Measurements from ENCODE around the gene CCSAP. TPM values are rescaled to one million over a fixed set of nuclear protein-coding genes. Genes with fewer than 3 reads are reported as not detected.
A peak's percentile ranks its signal among the peaks of the same experiment; 100 is the strongest.

The CCSAP gene
- total RNA-seq, 1 experiment from 2014 or later = 9.5 TPM

DNA sequence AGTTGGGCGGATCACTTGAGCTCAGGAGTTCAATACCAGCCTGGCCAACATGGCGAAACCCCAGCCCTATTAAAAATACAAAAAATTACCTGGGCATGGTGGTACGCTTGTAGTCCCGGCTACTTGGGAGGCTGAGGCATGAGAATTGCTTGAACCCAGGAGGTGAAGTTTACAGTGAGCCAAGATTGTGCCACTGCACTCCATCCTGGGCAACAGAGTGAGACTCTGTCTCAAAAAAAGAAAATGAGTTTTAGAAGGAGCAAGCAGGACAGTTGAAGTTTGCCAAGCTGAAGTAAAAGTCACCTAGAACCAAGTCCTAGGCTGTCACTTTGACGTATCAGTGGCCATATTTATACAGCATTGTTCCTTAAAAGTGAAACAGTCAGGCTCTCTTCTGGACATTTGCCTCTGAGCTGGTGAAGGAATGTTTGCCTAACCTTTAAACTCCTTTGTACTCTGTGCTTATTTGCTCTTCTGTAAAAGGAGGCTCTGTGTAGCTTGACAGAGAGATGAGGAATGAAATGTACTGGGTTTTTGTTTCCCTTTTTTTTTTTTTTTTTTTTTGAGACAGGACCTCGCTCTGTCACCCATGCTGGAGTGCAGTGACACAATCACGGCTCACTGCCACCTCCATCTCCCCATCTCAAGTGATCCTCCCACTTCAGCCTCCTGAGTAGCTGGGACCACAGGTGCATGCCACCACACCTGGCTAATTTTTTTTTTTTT, 69.2 kb downstream of the CCSAP start:
- ChIA-PET POLR2A (ENCODE audit: unreplicated experiment) (interaction anchor here (0.6 kb wide), 1 partner anchor 395 kb away, joined by 11 read pairs; no protein-coding TSS in a partner anchor), CTCF (no interaction called here)
- ATAC-seq (peak; percentile 68), DNase-seq (peak; percentile 89)
- H3K9me3 ChIP-seq (ENCODE audit: low read length) = no peaks in the 10 kb centered on the region
- BruUV-seq (replicated peaks) = no TSS peak
- H3K9ac ChIP-seq (ENCODE audit: low read length) = no peak overlapping the region
- H3K79me2 ChIP-seq (ENCODE audit: low read length) = peaks cover 68% of the 10 kb centered on the region
- peaks cover 6% of the 10 kb centered on the region for H3F3A ChIP-seq (ENCODE audit: low read length, unreplicated experiment)
- no peaks in the 10 kb centered on the region for H3K27me3 ChIP-seq (ENCODE audit: low read length)
- H3K4me2 ChIP-seq (ENCODE audit: low read length) = peak overlapping the region; percentile 83
- intact Hi-C loops (cut with micrococcal nuclease) = loop anchor here (5.0 kb wide), 1 partner anchor 234 kb away; the partner anchor contains the start of gene NUP133
- peaks cover 12% of the 10 kb centered on the region; the same call in 1 of the 2 replicates for H4K20me1 ChIP-seq (ENCODE audit: low read length)
- peak overlapping the region; percentile 35; the same call in 1 of the 2 replicates for H2AFZ ChIP-seq (ENCODE audit: low read length)
- peaks cover 27% of the 10 kb centered on the region for H3K4me1 ChIP-seq (ENCODE audit: insufficient read depth, low read length)
- peak overlapping the region; percentile 54 for H3K27ac ChIP-seq (ENCODE audit: low read length)
- no peaks in the 10 kb centered on the region for H3K36me3 ChIP-seq (ENCODE audit: low read depth, low read length)
- TF ChIP-seq CTCF (conservative IDR thresholded peaks at IDR 0.05; ENCODE audit: low read depth, low read length) = no peak
- TF ChIP-seq EZH2 (IDR thresholded peaks at IDR 0.05; ENCODE audit: low read length, unreplicated experiment) = no peak
- TF ChIP-seq EZH2phosphoT487 (IDR thresholded peaks at IDR 0.05; ENCODE audit: borderline replicate concordance, low read length) = no peak
- no peaks in the 10 kb centered on the region for H3K9me2 ChIP-seq (replicated peaks; ENCODE audit: low read length)
- peak overlapping the region; percentile 84; the same call in 1 of the 2 replicates for H3K4me3 ChIP-seq (ENCODE audit: low read length)

- CTCF ChIA-PET = no interaction called here
- intact Hi-C loops (cut with micrococcal nuclease) = loop anchor here (5.0 kb wide), 1 partner anchor 235 kb away; the partner anchor contains the start of gene NUP133
- peak overlapping the region; percentile 84 for H3K4me3 ChIP-seq (ENCODE audit: low read length)
Measured at GRCh38 chr1:229272164-229273158, 70.4 kb downstream of the CCSAP start.

More at GRCh38 chr1:229272164-229273158, 70.4 kb downstream of the CCSAP start:
- BruUV-seq (replicated peaks) = TSS peak; percentile 63
- DNase-seq (peak; percentile 22), ATAC-seq (peak; percentile 15)
- Histone ChIP-seq H3K79me2 (ENCODE audit: low read length) (peaks cover 58% of the 10 kb centered on the region), H3F3A (ENCODE audit: low read length, unreplicated experiment) (peaks cover 6% of the 10 kb centered on the region), H4K20me1 (ENCODE audit: low read length) (peaks cover 12% of the 10 kb centered on the region; the same call in 1 of the 2 replicates), H3K4me2 (ENCODE audit: low read length) (peak overlapping the region; percentile 83), H3K4me1 (ENCODE audit: insufficient read depth, low read length) (peaks cover 27% of the 10 kb centered on the region), H3K36me3 (ENCODE audit: low read depth, low read length) (no peaks in the 10 kb centered on the region), H2AFZ (ENCODE audit: low read length) (0 out of 2 replicates have a peak overlapping the region, but pooled peaks have one; percentile 7), H3K9me3 (ENCODE audit: low read length) (no peaks in the 10 kb centered on the region), H3K9me2 (replicated peaks; ENCODE audit: low read length) (no peaks in the 10 kb centered on the region), H3K27me3 (ENCODE audit: low read length) (no peaks in the 10 kb centered on the region), H3K9ac (ENCODE audit: low read length) (peak overlapping the region; percentile 55), H3K27ac (ENCODE audit: low read length) (no peak overlapping the region)
- TF ChIP-seq EZH2 (IDR thresholded peaks at IDR 0.05; ENCODE audit: low read length, unreplicated experiment) = no peak
- POLR2A ChIA-PET (ENCODE audit: unreplicated experiment) = no interaction called here
